ENCODE measurements around the gene EARS2. TPM values are rescaled to one million over a fixed set of nuclear protein-coding genes. Genes with fewer than 3 reads are reported as not detected.

The EARS2 gene
- total RNA-seq, 1 experiment from 2014 or later, result 55.9 TPM

DNA sequence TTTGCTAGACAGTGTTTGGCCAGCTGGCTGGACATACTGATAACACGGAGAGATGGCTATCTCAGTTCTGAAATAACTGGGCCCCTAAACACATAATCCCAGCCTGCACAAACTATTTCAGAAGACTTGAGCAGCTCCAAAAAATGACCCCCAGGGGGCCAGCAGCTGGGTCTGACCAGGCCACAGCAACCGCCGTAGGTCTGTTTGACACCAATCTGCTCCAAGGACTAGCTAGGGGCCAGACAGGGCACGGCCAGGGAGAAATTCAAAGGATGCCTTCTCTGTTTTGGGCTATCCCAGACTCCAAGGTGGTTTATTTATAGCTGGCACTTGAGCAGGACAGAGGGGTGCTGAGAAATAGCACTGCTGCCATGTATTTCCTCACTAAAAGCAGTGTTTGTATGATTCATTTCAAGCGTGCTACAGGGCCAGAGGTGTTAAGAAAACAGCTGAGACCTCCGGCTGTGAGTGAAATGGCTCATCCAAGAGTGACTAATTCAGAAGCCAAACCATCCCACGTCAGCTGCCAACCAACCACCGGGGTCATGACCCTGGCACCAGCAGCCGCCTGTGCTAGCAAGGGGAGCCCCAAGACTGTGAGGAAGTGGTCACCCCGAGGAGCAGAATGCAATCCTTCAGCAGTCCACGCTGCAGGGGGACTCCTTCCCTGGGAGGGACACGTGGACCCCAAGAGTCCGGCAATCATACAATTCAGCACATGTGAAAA is 52.5 kb downstream of the EARS2 start:
- H3K4me1 Mint-ChIP-seq, result peaks cover 70% of the 10 kb centered on the region
- H3K9me3 Mint-ChIP-seq, result no peaks in the 10 kb centered on the region
- no peaks in the 10 kb centered on the region for H3K27me3 Mint-ChIP-seq (ENCODE audit: low read depth)
- H3K36me3 Mint-ChIP-seq, result peaks cover 12% of the 10 kb centered on the region
- ATAC-seq (peak; percentile 10; the same call in 1 of the 2 replicates), DNase-seq (ENCODE audit: low spot score) (no peak)
- no peak overlapping the region for H3K27ac Mint-ChIP-seq
- TF ChIP-seq PRRX2 (CRISPR knock-in tag; IDR thresholded peaks at IDR 0.05) (no peak), MYBL2 (CRISPR knock-in tag; IDR thresholded peaks at IDR 0.05) (no peak), FOXP1 (CRISPR knock-in tag; IDR thresholded peaks at IDR 0.05; ENCODE audit: borderline replicate concordance) (no peak), PREB (CRISPR knock-in tag; IDR thresholded peaks at IDR 0.05; ENCODE audit: borderline replicate concordance) (no peak), ATF6 (CRISPR knock-in tag; IDR thresholded peaks at IDR 0.05) (no peak), RELA (CRISPR knock-in tag; IDR thresholded peaks at IDR 0.05; ENCODE audit: borderline replicate concordance) (no peak), SMAD4 (CRISPR knock-in tag; IDR thresholded peaks at IDR 0.05) (no peak), ZNF396 (CRISPR knock-in tag; IDR thresholded peaks at IDR 0.05; ENCODE audit: borderline replicate concordance) (no peak), ZNF121 (CRISPR knock-in tag; IDR thresholded peaks at IDR 0.05) (no peak), FOXK1 (CRISPR knock-in tag; IDR thresholded peaks at IDR 0.05) (no peak), ZNF263 (CRISPR knock-in tag; IDR thresholded peaks at IDR 0.05; ENCODE audit: low read depth) (no peak)
- TF ChIP-seq, protein P1, sequence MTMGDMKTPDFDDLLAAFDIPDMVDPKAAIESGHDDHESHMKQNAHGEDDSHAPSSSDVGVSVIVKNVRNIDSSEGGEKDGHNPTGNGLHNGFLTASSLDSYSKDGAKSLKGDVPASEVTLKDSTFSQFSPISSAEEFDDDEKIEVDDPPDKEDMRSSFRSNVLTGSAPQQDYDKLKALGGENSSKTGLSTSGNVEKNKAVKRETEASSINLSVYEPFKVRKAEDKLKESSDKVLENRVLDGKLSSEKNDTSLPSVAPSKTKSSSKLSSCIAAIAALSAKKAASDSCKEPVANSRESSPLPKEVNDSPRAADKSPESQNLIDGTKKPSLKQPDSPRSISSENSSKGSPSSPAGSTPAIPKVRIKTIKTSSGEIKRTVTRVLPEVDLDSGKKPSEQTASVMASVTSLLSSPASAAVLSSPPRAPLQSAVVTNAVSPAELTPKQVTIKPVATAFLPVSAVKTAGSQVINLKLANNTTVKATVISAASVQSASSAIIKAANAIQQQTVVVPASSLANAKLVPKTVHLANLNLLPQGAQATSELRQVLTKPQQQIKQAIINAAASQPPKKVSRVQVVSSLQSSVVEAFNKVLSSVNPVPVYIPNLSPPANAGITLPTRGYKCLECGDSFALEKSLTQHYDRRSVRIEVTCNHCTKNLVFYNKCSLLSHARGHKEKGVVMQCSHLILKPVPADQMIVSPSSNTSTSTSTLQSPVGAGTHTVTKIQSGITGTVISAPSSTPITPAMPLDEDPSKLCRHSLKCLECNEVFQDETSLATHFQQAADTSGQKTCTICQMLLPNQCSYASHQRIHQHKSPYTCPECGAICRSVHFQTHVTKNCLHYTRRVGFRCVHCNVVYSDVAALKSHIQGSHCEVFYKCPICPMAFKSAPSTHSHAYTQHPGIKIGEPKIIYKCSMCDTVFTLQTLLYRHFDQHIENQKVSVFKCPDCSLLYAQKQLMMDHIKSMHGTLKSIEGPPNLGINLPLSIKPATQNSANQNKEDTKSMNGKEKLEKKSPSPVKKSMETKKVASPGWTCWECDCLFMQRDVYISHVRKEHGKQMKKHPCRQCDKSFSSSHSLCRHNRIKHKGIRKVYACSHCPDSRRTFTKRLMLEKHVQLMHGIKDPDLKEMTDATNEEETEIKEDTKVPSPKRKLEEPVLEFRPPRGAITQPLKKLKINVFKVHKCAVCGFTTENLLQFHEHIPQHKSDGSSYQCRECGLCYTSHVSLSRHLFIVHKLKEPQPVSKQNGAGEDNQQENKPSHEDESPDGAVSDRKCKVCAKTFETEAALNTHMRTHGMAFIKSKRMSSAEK (CRISPR knock-in tag; IDR thresholded peaks at IDR 0.05; ENCODE audit: borderline replicate concordance), result no peak
- TF ChIP-seq, protein P2, sequence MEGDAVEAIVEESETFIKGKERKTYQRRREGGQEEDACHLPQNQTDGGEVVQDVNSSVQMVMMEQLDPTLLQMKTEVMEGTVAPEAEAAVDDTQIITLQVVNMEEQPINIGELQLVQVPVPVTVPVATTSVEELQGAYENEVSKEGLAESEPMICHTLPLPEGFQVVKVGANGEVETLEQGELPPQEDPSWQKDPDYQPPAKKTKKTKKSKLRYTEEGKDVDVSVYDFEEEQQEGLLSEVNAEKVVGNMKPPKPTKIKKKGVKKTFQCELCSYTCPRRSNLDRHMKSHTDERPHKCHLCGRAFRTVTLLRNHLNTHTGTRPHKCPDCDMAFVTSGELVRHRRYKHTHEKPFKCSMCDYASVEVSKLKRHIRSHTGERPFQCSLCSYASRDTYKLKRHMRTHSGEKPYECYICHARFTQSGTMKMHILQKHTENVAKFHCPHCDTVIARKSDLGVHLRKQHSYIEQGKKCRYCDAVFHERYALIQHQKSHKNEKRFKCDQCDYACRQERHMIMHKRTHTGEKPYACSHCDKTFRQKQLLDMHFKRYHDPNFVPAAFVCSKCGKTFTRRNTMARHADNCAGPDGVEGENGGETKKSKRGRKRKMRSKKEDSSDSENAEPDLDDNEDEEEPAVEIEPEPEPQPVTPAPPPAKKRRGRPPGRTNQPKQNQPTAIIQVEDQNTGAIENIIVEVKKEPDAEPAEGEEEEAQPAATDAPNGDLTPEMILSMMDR (IDR thresholded peaks at IDR 0.05), result no peak
- TF ChIP-seq, protein P3, sequence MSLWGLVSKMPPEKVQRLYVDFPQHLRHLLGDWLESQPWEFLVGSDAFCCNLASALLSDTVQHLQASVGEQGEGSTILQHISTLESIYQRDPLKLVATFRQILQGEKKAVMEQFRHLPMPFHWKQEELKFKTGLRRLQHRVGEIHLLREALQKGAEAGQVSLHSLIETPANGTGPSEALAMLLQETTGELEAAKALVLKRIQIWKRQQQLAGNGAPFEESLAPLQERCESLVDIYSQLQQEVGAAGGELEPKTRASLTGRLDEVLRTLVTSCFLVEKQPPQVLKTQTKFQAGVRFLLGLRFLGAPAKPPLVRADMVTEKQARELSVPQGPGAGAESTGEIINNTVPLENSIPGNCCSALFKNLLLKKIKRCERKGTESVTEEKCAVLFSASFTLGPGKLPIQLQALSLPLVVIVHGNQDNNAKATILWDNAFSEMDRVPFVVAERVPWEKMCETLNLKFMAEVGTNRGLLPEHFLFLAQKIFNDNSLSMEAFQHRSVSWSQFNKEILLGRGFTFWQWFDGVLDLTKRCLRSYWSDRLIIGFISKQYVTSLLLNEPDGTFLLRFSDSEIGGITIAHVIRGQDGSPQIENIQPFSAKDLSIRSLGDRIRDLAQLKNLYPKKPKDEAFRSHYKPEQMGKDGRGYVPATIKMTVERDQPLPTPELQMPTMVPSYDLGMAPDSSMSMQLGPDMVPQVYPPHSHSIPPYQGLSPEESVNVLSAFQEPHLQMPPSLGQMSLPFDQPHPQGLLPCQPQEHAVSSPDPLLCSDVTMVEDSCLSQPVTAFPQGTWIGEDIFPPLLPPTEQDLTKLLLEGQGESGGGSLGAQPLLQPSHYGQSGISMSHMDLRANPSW (CRISPR knock-in tag; conservative IDR thresholded peaks at IDR 0.05; ENCODE audit: low read depth), result no peak
- TF ChIP-seq, protein P4, sequence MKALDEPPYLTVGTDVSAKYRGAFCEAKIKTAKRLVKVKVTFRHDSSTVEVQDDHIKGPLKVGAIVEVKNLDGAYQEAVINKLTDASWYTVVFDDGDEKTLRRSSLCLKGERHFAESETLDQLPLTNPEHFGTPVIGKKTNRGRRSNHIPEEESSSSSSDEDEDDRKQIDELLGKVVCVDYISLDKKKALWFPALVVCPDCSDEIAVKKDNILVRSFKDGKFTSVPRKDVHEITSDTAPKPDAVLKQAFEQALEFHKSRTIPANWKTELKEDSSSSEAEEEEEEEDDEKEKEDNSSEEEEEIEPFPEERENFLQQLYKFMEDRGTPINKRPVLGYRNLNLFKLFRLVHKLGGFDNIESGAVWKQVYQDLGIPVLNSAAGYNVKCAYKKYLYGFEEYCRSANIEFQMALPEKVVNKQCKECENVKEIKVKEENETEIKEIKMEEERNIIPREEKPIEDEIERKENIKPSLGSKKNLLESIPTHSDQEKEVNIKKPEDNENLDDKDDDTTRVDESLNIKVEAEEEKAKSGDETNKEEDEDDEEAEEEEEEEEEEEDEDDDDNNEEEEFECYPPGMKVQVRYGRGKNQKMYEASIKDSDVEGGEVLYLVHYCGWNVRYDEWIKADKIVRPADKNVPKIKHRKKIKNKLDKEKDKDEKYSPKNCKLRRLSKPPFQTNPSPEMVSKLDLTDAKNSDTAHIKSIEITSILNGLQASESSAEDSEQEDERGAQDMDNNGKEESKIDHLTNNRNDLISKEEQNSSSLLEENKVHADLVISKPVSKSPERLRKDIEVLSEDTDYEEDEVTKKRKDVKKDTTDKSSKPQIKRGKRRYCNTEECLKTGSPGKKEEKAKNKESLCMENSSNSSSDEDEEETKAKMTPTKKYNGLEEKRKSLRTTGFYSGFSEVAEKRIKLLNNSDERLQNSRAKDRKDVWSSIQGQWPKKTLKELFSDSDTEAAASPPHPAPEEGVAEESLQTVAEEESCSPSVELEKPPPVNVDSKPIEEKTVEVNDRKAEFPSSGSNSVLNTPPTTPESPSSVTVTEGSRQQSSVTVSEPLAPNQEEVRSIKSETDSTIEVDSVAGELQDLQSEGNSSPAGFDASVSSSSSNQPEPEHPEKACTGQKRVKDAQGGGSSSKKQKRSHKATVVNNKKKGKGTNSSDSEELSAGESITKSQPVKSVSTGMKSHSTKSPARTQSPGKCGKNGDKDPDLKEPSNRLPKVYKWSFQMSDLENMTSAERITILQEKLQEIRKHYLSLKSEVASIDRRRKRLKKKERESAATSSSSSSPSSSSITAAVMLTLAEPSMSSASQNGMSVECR (CRISPR knock-in tag; IDR thresholded peaks at IDR 0.05; ENCODE audit: borderline replicate concordance), result no peak
- CTCF ChIA-PET, result interaction anchor here (0.7 to 2.0 kb wide), 4 partner anchors 16 to 93 kb away, joined by 3 to 6 read pairs (median 4); no protein-coding TSS in a partner anchor
- POLR2A ChIA-PET, result no interaction called here
- no peak overlapping the region for H3K4me3 Mint-ChIP-seq

Measured in WTC11 (cell line).